GM18951 (cell line): ENCODE measurements around the gene MT1E.
A peak's percentile ranks its signal among the peaks of the same experiment; 100 is the strongest.
"Not testable (repeated sequence)": the region's sequence is repeated elsewhere in the genome, so short reads cannot be mapped to it uniquely, and the experiment has no call there.

Experiments
- POLR2A ChIP-seq: IDR thresholded peaks from 4 replicates; pipeline ENCODE4 v1.6.1; 2011; ENCODE audit warnings: mild to moderate bottlenecking; ENCODE audit not compliant: insufficient read length, insufficient read depth; ENCODE audit errors: extremely low read depth
- in situ Hi-C: fragments of 300-500 bp; cut with MboI; formaldehyde crosslinking; loops from one replicate; pipeline ENCODE4 v1.12.0; 2022; ENCODE audit warnings: low sequenced_read_pairs, mixed read lengths, inconsistent platforms; ENCODE audit not compliant: unreplicated experiment

MT1E gene

GRCh38 chr16:56651586-56651985 is 26.0 kb downstream of the MT1E start, which contains the start of gene MT1B:
Gene MT1B (plus strand): TSS chr16:56651886. CDS start chr16:56651954, 68 bp downstream.
- in situ Hi-C loops = no loop called here
- TF ChIP-seq POLR2A = no peak

DNA sequence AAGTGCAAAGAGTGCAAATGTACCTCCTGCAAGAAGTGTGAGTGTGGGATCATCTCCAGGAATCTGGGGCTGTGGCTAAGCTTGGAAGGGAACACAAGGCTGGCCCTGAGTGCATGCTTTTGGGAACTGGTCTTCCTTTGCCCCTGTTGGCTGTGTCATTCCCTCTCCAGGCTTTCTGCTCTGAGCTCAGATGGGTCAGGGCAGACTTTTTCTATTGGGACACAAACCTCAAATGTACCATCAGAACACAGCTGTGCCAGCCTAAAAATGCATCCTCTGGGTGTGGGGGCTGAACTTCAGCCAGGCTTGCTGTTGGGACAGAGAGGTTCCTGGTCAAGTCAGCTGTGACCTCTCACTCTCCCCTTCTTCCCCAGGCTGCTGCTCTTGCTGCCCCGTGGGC is 27.0 kb downstream of the MT1E start:
- in situ Hi-C loops = no loop called here
- no peak for TF ChIP-seq POLR2A

DNA sequence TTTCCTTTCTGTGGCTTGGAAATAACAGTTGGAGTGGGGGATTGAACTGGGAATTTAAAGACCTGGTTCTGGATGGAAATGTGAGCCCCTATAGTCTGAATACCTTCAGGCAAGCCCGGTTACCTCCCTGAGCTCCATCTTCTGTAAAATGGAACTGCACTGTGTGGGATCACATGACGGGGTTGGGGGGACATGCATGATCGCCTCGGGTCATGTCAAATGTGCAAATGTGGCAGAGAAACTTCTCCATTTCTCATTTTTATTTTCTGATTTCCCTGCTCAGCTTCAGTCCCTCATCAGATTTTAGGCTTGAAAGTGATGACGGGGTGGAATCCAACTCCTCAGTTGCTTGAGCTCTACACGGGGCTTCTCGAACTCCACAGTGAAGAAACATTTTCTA is 27.6 kb downstream of the MT1E start:
- in situ Hi-C loops = no loop called here

DNA sequence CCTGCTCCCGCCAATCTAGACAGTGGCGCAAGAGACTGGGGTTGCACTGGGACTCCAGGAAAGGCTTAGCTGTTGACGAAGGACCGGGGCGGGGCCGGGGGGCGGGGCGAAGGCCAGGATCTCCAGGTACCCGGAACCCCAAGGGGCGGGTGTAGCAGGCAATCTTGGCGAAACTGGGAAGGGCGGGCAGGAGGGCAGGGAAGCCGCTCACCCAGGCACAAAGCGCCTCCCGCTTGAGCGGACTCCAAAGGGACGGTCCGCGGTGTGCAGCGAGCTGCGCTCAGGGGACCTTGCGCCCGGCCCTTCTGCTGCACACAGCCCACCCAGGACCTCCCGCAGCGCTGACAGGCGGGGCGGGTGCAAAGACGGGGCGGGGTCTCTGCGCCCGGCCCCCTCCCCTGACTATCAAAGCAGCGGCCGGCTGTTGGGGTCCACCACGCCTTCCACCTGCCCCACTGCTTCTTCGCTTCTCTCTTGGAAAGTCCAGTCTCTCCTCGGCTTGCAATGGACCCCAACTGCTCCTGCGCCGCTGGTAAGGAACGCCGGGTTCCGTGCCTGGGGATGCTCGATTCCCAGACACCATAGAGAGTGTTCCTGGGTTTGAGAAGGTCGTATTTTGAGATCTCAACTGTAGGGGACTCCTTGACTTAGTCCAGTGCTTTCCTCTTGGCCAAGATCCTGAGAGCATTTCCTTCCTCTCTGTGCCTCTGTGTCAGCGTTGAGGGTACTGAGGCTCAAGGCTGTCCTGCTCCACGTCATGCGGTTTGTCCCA is 32.2 kb downstream of the MT1E start, which contains the start of gene MT1F:
Gene MT1F, plus strand, starts transcription at position 405 of the 772 bp plus-strand sequence. Its CDS starts 100 bp downstream, at position 505.
- in situ Hi-C loops = no loop called here
- TF ChIP-seq POLR2A = peak; percentile 40

More for the DNA sequence above, 27.6 kb downstream of the MT1E start:
- no peak for TF ChIP-seq POLR2A

GRCh38 chr16:56658327-56658875 is 32.8 kb downstream of the MT1E start:
- no peak for TF ChIP-seq POLR2A

DNA sequence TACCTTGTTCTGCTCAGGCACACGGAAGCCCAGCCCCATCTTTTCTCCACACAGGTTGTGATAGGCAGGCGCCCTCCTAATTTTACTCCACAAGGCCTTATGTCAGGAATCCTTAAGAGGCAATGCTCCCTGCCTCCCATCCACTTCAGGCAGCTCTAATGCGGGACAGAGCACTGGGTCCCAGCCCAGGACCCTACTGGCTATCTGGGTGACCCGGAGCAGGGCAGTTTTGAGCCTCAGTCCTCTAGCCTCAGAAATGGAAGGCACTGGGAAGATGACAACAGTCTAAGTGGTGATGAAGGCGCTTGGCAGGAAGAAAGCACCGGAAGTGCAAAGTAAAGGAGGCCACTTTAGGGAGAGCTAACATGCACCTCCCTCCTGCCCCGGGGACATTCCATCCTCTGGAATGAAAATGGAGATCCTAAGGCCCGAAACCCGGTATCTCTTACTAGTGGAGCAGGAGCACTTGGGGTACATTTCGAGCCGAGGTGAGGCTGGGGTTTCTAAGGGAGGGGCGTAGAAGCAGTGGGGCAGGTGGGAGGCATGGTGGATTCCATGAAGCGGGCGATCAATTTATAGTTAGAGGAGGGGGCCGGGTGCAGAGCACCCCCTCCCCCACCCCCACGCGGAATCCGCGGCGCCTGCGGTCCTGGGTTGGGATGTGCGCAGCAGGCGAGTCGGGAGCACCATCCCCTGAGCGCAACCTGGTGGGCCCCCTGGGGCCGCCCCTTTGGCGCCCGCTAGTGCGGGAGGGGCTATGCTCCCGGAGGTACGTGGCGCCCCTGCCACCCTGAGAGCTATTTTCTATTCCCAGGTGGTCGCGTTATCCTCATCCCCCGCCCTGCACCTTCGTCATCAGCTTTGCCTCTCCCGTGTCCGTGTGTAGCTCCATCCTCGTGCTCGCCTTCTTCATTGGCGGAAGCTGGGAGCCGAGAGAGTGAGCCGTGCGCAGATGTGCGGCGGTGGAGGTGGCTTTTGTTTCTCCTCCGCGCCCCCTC is 37.1 kb downstream of the MT1E start:
- in situ Hi-C loops = no loop called here
- TF ChIP-seq POLR2A = no peak

More at GRCh38 chr16:56658327-56658875, 32.8 kb downstream of the MT1E start:
- in situ Hi-C loops = no loop called here

GRCh38 chr16:56664506-56664905 is 38.9 kb downstream of the MT1E start:
- in situ Hi-C loops = no loop called here
- no peak for TF ChIP-seq POLR2A

DNA sequence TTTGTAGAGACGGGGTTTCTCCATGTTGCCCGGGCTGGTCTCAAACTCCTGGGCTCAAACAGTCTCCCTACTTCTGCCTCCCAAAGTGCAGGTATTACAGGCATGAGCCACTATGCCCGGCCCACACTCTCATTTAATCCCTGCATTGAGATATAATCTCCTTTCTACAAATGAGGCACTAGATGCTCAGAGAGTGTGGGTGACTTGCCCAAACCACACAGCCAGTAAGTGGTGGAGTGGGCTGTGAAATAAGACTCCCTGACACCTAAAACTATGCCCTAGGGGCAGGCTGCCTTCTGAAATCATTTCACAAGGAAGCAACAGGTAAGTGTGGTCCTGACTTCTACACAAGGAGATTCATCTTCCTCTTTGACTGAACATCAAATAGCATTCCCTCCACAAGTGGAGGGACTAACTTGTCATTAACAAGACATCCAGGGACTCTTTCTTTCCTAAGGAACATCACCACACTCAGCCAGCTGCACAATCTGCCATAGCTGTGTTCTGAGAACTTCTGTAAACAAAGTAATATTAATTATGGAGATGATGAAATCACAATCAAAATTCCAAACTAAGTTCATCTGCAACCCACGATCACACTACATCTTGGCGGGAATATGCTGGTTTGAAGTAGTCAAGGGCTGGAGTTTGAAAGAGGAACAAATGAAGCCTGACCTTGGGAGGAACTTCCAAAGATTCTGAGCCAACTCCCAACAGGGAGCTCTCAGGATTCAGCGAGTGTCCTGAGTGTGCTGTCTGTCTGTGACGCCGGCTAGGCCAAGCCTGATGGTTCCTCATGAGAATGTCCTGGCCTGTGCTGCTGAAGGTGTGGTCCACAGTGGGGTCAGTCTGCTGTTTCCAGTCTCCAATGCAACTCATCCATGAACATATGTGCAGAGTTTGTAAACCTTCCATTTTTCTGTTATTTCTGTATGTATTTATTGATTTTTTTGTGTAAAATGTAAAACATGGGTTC is 40.0 kb downstream of the MT1E start:
- in situ Hi-C loops = not testable (repeated sequence)

GRCh38 chr16:56667581-56668571 is 42.3 kb downstream of the MT1E start, which contains the start of gene MT1G:
Gene MT1G (minus strand): TSS chr16:56668065. CDS start chr16:56667993, 72 bp downstream.
- in situ Hi-C loops = no loop called here
- TF ChIP-seq POLR2A = no peak

DNA sequence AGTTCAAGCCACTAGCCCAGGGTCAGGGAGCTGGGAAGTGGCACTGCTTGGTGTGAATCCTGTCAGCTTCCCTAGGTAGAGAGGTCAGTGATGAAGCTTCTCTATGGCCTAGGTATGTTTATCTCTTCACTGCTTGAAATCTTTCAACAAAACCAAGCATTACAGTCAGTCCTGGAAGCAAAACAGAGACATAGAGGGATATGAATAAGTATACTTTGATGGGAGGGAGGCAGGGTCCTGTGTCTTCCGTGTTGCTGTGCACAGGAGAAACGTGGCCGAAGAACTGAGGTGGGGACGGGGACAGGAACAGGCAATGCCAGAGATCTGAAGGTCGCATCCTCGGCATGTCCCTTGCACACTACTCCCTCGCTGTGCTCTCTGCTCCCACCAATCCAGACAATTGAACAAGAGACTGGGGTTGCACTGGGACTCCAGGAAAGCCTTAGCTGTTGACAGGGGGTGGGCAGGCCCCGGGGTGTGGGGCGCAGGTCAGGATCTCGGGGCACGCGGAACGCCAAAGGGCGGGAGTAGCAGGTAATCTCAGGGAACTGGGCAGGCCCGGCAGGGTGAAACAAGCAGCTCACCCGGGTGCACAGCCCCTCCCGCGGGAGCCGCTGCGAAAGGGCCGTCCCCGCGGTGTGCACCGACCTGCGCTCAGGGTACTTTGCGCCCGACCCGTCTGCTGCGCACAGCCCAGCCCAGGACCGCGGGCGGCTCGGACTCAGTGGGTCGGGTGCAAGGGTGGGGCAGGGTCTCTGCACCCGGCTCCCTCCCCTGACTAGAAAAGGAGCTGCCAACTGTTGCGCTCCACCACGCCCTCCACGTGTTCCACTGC is 43.6 kb downstream of the MT1E start, which contains the start of gene MT1H:
Gene MT1H, plus strand, starts transcription at position 810 of the 835 bp plus-strand sequence. CDS start 71 bp downstream, outside the sequence.
- no peak for TF ChIP-seq POLR2A
- in situ Hi-C loops = no loop called here
